ENCODE data around the gene GOLGA2. TPM values are rescaled to one million over a fixed set of nuclear protein-coding genes. Genes with fewer than 3 reads are reported as not detected.
A peak's percentile ranks its signal among the peaks of the same experiment; 100 is the strongest.

GOLGA2 gene
- total and polyA plus RNA-seq, 2 of the 4 experiments (the other 2 are of a cell fraction) = 118 to 146 TPM

GRCh38 chr9:128218518-128219389 lies 57.1 kb downstream of the GOLGA2 start:
- CTCF ChIA-PET = no interaction called here
- POLR2A ChIA-PET (ENCODE audit: unreplicated experiment) = no interaction called here
- no TSS peak for BruUV-seq (replicated peaks)
- Histone ChIP-seq H3K9ac (ENCODE audit: low read depth, low read length) (no peak overlapping the region), H4K5ac (ENCODE audit: low read depth, low read length) (no peak overlapping the region), H3K4me2 (ENCODE audit: low read depth, low read length) (no peak overlapping the region; the same call in 1 of the 2 replicates), H3K4me1 (ENCODE audit: control insufficient read depth, insufficient read depth, low read length) (peaks cover 19% of the 10 kb centered on the region), H3K9me3 (ENCODE audit: control insufficient read depth, insufficient read depth, low read length) (no peaks in the 10 kb centered on the region), H3K18ac (ENCODE audit: low read depth, low read length) (no peak overlapping the region), H3K23ac (ENCODE audit: low read depth, low read length) (no peak overlapping the region), H3K27ac (ENCODE audit: insufficient read depth, low read length) (no peak overlapping the region), H2BK20ac (ENCODE audit: low read depth, low read length) (no peak overlapping the region), H3K79me1 (ENCODE audit: low read depth in 1 of 2, low read length in 2 of 2) (no peaks in the 10 kb centered on the region; a peak in 1 of 4 replicates), H2BK5ac (ENCODE audit: low read depth, low read length, poor library complexity, severe bottlenecking) (no peak overlapping the region), H2BK15ac (ENCODE audit: low read depth, low read length) (no peak overlapping the region), H2AK9ac (replicated peaks; ENCODE audit: low read depth, low read length, poor library complexity) (no peak overlapping the region), H4K8ac (ENCODE audit: low read depth in 2 of 2, low read length in 2 of 2) (no peak overlapping the region; a peak in 1 of 4 replicates), H3K9me1 (ENCODE audit: insufficient read depth, low read length) (peaks cover 16% of the 10 kb centered on the region), H2BK120ac (ENCODE audit: low read depth, low read length) (no peak overlapping the region), H3K14ac (replicated peaks; ENCODE audit: low read depth, low read length) (no peak overlapping the region), H3K4ac (ENCODE audit: low read depth, low read length) (no peak overlapping the region), H3K27me3 (ENCODE audit: control insufficient read depth, insufficient read depth, low read length) (no peaks in the 10 kb centered on the region), H3K4me3 (ENCODE audit: insufficient read depth, low read depth, low read length) (no peak overlapping the region), H2AFZ (replicated peaks; ENCODE audit: low read length, poor library complexity) (no peak overlapping the region), H3K36me3 (ENCODE audit: control insufficient read depth, insufficient read depth, low read length) (peaks cover 6% of the 10 kb centered on the region; the same call in 1 of the 2 replicates), H3K56ac (ENCODE audit: extremely low read depth, insufficient read depth, low read length) (no peak overlapping the region), H2AK5ac (ENCODE audit: low read depth, low read length) (no peak overlapping the region), H4K91ac (ENCODE audit: insufficient read depth, low read depth, low read length) (no peak overlapping the region), H4K20me1 (ENCODE audit: insufficient read depth, low read length) (0 out of 2 replicates have a peak, but pooled peaks cover 4% of the 10 kb centered on the region)
- no peak for TF ChIP-seq MAFK (IDR thresholded peaks at IDR 0.05; ENCODE audit: low read depth, low read length)
- TF ChIP-seq FOS (IDR thresholded peaks at IDR 0.05; ENCODE audit: low read depth, low read length) = no peak
- no peak for TF ChIP-seq BHLHE40 (IDR thresholded peaks at IDR 0.05; ENCODE audit: low read depth, low read length)
- TF ChIP-seq ELK1 (IDR thresholded peaks at IDR 0.05; ENCODE audit: borderline replicate concordance, low read depth, low read length) = no peak
- no peak for TF ChIP-seq MAZ (IDR thresholded peaks at IDR 0.05; ENCODE audit: borderline replicate concordance, low read depth, low read length)
- no peak for TF ChIP-seq CHD1 (IDR thresholded peaks at IDR 0.05; ENCODE audit: low read depth, low read length)
- no peak for TF ChIP-seq USF2 (IDR thresholded peaks at IDR 0.05; ENCODE audit: low read depth, low read length)
- no peak for TF ChIP-seq CEBPB (IDR thresholded peaks at IDR 0.05; ENCODE audit: low read depth, low read length)
- TF ChIP-seq POLR2A (IDR thresholded peaks at IDR 0.05; ENCODE audit: low read depth, low read length) = no peak
- TF ChIP-seq SMC3 (IDR thresholded peaks at IDR 0.05; ENCODE audit: low read depth, low read length) = no peak
- TF ChIP-seq NFE2L2 (IDR thresholded peaks at IDR 0.05; ENCODE audit: low read depth, low read length) = no peak
- no peak for TF ChIP-seq RFX5 (IDR thresholded peaks at IDR 0.05; ENCODE audit: low read depth, low read length)
- TF ChIP-seq RAD21 (IDR thresholded peaks at IDR 0.05; ENCODE audit: low read length) = no peak
- no peak for TF ChIP-seq RCOR1 (IDR thresholded peaks at IDR 0.05; ENCODE audit: insufficient replicate concordance, low read length)
- dilution Hi-C loops (cut with HindIII; ENCODE audit: low sequenced_read_pairs, unreplicated experiment) (no loop called here), intact Hi-C loops (cut with micrococcal nuclease) (no loop called here), in situ Hi-C loops (cut with MboI; ENCODE audit: low sequenced_read_pairs) (no loop called here)
- WGBS, 2 experiments (ENCODE audit: extremely low coverage in 2 of 2, insufficient read length in 1 of 2) = 53% methylated on average over 44 of the region's 47 CpGs; no CpG with 5 or more reads in 1 of the 2 experiments
- ATAC-seq (ENCODE audit: low read depth) = peak; percentile 69
- DNase-seq = peak; percentile 55
